Ascending aorta (tissue), 2 donors: Measurements from ENCODE around the gene DIS3L. TPM values are rescaled to one million over a fixed set of nuclear protein-coding genes. Genes with fewer than 3 reads are reported as not detected.

Experiments used
- DNase-seq, 2 donors: peaks; one replicate each; pipeline ENCODE4 v3.0.0-alpha.2; 2019; ENCODE audit warnings: low spot score in 2 of 2
- H3K27ac ChIP-seq, 2 donors: fragments of 200-600 bp; sonication (generic); one replicate each; pipeline ENCODE4 v1.5.1; 2016 to 2017; ENCODE audit warnings: mild to moderate bottlenecking in 1 of 2
- H3K27me3 ChIP-seq: fragments of 200-600 bp; sonication (generic); one replicate; pipeline ENCODE4 v1.5.1; 2017
- H3K36me3 ChIP-seq, 2 donors: fragments of 200-600 bp; sonication (generic); one replicate each; pipeline ENCODE4 v1.5.1; 2016
- H3K4me1 ChIP-seq, 2 donors: fragments of 200-600 bp; sonication (generic); one replicate each; pipeline ENCODE4 v1.5.1; 2016 to 2017; ENCODE audit warnings: mild to moderate bottlenecking in 1 of 2
- H3K4me3 ChIP-seq, 2 donors: fragments of 200-600 bp; sonication (generic); one replicate each; pipeline ENCODE4 v1.5.1; 2016 to 2017; ENCODE audit warnings: mild to moderate bottlenecking in 1 of 2
- H3K9me3 ChIP-seq, 2 donors: fragments of 200-600 bp; sonication (generic); one replicate each; pipeline ENCODE4 v1.5.1; 2016
- CTCF ChIP-seq, 3 experiments: fragments of 200-600 bp in 2 of 3; fragments of 450-650 bp in 1 of 3; sonication (generic) in 2 of 3; IDR thresholded peaks; one replicate each; pipeline ENCODE4 v1.5.1; 2016 to 2019; ENCODE audit warnings: antibody characterized with exemption in 3 of 3, mild to moderate bottlenecking in 1 of 3, moderate library complexity in 1 of 3
- intact Hi-C: fragments of 100-400 bp; cut with DNase I; formaldehyde crosslinking; loops from one replicate; pipeline ENCODE4 v1.15.1; 2023
- total RNA-seq: library from RNA; depleted of rRNA; stranded (reverse); fragments of >200 nt; gene quantifications from one replicate; pipeline ENCODE4 v1.1.0, GENCODE V29; 2016

The DIS3L gene
- total RNA-seq, 1 donor from 2014 or later: 10.3 TPM

- Histone ChIP-seq H3K4me1 (no peaks in the 10 kb centered on the region), H3K9me3 (peaks cover 0 to 5% of the 10 kb centered on the region in 2 donors), H3K27ac (no peak overlapping the region), H3K4me3 (no peak overlapping the region), H3K36me3 (no peaks in the 10 kb centered on the region), H3K27me3 (no peaks in the 10 kb centered on the region)
- DNase-seq: no peak
- intact Hi-C loops: no loop called here
- no peak for TF ChIP-seq CTCF (IDR thresholded peaks at IDR 0.05)
These were observed 22.4 kb upstream of the DIS3L start for GRCh38 chr15:66270932-66271331.

DNA sequence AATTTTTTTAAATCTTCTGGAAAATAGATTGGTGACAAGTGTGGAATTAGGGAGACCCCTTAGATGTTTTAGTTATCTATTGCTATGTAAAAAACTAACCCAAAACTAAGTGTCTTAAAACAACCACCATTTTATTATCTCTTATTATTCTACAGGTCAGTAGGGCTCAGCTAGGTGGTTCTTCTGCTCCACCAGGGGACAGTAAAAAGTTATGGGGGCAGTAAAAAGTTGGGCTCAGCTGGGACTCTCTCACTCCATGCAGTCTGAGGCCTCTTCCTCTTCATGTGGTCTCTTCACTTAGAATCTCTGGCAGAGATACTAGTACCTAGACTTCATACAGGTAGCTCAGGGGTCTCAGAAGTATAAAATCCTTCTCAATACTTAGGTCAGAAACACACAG lies 18.0 kb upstream of the DIS3L start:
- Histone ChIP-seq H3K27me3 (no peaks in the 10 kb centered on the region), H3K36me3 (no peaks in the 10 kb centered on the region), H3K9me3 (peaks cover 0 to 5% of the 10 kb centered on the region in 2 donors), H3K4me3 (no peak overlapping the region), H3K27ac (no peak overlapping the region), H3K4me1 (no peaks in the 10 kb centered on the region)
- intact Hi-C loops: no loop called here
- TF ChIP-seq CTCF (IDR thresholded peaks at IDR 0.05): no peak
- no peak for DNase-seq

- Histone ChIP-seq H3K4me1 (no peaks in the 10 kb centered on the region), H3K9me3 (peaks cover 0 to 5% of the 10 kb centered on the region in 2 donors), H3K4me3 (no peak overlapping the region), H3K27me3 (no peaks in the 10 kb centered on the region), H3K27ac (no peak overlapping the region), H3K36me3 (no peaks in the 10 kb centered on the region)
- no peak for DNase-seq
- no peak for TF ChIP-seq CTCF (IDR thresholded peaks at IDR 0.05)
- intact Hi-C loops: no loop called here
These were observed 16.8 kb upstream of the DIS3L start for GRCh38 chr15:66276546-66276945.

- no peaks in the 10 kb centered on the region for H3K4me1 ChIP-seq
- H3K27me3 ChIP-seq: no peaks in the 10 kb centered on the region
- DNase-seq: no peak
- no peaks in the 10 kb centered on the region for H3K36me3 ChIP-seq
- no peak for TF ChIP-seq CTCF (IDR thresholded peaks at IDR 0.05)
- H3K27ac ChIP-seq: no peak overlapping the region
- intact Hi-C loops: no loop called here
- peaks cover 0 to 5% of the 10 kb centered on the region in 2 donors for H3K9me3 ChIP-seq
- H3K4me3 ChIP-seq: no peak overlapping the region
These were observed 15.3 kb upstream of the DIS3L start for GRCh38 chr15:66278056-66278455.

DNA sequence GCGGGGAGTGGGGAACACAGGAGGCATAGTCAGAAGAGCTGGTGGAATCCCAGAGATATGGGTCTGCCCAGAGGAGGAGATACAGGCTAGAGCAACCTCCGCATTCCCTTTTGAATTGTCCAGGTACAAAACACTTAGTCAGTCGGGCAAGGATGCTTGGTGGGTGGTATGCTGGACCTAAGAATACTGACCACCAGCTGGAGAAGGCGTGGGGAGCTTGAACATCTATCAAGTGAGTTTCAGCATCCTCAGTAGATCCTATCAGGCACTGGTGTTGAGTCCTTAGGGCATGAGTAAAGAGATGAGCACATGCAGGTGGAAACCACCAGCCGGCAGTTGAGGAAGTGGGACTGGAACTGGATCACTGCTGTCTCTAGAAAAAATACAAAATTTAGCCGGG lies 14.7 kb upstream of the DIS3L start:
- no peak for TF ChIP-seq CTCF (IDR thresholded peaks at IDR 0.05)
- intact Hi-C loops: no loop called here
- DNase-seq: no peak

GRCh38 chr15:66284271-66284670 lies 9.1 kb upstream of the DIS3L start:
- H3K4me3 ChIP-seq: no peak overlapping the region
- H3K4me1 ChIP-seq: no peaks in the 10 kb centered on the region
- H3K27ac ChIP-seq: no peak overlapping the region
- TF ChIP-seq CTCF (IDR thresholded peaks at IDR 0.05): no peak
- DNase-seq: no peak
- H3K9me3 ChIP-seq: no peaks in the 10 kb centered on the region
- H3K27me3 ChIP-seq: no peaks in the 10 kb centered on the region
- intact Hi-C loops: no loop called here
- H3K36me3 ChIP-seq: no peaks in the 10 kb centered on the region

More for the DNA sequence above, 14.7 kb upstream of the DIS3L start:
- Histone ChIP-seq H3K4me3 (no peak overlapping the region), H3K27me3 (no peaks in the 10 kb centered on the region), H3K9me3 (peaks cover 0 to 5% of the 10 kb centered on the region in 2 donors), H3K27ac (no peak overlapping the region), H3K4me1 (no peaks in the 10 kb centered on the region), H3K36me3 (no peaks in the 10 kb centered on the region)
